HG02840 (cell line): ENCODE results near the gene WIPF3.

ENCODE experiments used
- ATAC-seq: cut with Tn5 transposase; IDR thresholded peaks from one replicate; pipeline ENCODE4 v1.9.1; 2021; ENCODE audit warnings: mild to moderate bottlenecking, moderate library complexity, moderate number of reproducible peaks; ENCODE audit not compliant: unreplicated experiment, low FRiP score

The WIPF3 gene

DNA sequence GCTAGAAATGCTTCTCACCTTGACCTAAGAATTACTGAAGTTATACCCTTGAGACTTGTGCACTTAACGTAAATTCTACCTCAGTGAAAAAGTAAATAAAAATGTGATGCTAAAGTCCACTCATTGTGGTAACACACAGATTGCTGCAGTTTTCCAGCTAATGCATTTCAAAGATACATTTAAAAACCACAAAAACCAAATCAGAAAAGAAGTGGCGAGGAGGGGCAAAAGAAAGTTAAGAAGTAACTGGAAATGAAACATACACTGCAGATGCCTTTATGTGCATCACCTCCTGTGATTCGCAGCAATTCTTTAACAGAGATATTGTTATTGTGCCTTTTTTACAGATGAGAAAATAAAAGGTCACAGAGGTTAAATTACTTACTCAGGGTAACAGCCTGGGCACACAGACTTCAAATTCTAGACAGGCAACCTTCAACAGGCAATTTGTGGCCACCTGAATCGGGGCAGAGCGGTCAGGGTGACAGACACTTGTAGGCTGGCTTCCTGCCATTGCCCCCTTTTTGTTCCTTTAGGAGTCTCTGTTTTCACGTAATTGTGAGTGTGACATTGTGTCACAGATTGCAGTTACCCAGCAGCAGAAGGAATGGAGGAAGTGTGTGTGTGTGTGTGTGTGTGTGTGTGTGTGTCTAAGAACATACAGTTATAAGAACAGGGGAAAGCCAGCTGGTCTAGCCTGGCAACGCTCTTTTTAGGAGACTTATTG is 1.9 kb downstream of the WIPF3 start:
- ATAC-seq = no peak

- no peak for ATAC-seq
Observed at GRCh38 chr7:29809533-29810155, 3.3 kb downstream of the WIPF3 start.

DNA sequence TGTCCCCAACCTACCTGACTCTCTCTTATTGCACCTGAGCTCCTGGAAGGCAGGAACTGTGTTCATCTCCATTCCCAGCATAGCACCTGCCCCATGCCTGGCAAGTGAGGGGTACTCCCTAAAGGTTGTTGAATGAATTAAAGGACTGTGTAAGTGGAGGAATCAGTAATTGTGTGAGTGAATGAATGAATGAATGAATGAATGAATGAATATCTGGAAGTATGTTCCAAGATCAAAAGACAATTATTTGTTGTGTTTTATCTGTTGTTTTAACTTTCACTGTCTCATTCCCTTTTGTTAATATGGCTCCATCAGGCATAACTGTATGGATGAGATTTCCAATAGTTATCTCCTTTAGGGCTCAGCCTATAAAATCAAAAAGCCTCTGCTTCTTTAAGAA is 4.0 kb downstream of the WIPF3 start:
- ATAC-seq = no peak

- ATAC-seq = no peak
Observed at GRCh38 chr7:29810813-29811482, 4.6 kb downstream of the WIPF3 start.

DNA sequence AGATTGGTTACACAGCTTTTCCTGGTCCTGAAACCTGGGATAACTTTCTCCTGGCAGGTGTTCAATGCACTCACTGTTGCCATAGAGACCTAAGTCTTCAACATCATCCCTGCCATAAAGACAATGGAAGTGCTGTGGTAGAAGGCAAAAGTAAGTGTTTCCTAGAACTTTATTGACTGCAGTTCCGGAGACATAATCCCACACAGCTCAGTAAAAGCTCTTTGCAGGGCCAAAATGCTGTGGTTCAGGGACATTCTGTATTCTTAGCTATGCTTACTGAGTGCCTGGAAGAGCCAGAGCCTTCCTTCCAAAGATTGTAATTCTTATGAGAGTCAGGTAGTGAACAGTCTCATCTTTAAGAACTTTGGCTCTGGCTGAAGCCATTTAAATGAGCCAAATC is 5.3 kb downstream of the WIPF3 start:
- no peak for ATAC-seq

DNA sequence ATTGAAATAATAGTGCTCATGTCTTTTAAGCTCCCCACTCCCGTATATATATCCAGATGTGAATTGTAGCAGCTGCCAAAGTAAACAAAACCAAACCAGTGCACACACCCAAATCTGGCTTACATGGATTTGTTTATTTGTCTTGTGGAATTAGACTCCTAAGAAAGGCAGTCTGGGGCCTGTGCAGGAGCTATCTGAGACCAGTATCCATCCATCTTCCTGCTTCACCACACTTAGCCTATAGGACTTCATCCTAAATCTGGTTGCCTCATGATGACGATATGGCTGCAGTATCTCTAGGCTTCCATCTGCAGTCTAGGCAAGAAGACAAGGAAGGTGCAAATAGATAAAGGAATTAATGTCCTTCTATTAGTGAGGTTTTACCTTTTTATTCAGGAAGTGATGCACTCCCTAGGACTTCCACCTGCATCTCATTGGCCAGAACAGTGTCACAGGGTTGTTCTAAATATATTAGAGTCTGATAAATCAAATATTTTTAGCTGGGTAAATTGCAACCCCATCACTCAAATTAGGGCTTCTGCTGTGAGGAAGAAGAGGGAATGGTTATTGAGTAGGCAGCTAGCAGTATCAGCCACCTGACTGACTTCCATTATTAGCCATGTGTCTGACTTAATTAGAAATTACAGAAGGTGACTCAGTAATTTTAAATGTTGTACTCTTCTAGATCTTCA is 6.0 kb downstream of the WIPF3 start:
- no peak for ATAC-seq

GRCh38 chr7:29815181-29816105 is 9.1 kb downstream of the WIPF3 start:
- no peak for ATAC-seq

GRCh38 chr7:29818308-29818707 is 12.0 kb downstream of the WIPF3 start:
- no peak for ATAC-seq

DNA sequence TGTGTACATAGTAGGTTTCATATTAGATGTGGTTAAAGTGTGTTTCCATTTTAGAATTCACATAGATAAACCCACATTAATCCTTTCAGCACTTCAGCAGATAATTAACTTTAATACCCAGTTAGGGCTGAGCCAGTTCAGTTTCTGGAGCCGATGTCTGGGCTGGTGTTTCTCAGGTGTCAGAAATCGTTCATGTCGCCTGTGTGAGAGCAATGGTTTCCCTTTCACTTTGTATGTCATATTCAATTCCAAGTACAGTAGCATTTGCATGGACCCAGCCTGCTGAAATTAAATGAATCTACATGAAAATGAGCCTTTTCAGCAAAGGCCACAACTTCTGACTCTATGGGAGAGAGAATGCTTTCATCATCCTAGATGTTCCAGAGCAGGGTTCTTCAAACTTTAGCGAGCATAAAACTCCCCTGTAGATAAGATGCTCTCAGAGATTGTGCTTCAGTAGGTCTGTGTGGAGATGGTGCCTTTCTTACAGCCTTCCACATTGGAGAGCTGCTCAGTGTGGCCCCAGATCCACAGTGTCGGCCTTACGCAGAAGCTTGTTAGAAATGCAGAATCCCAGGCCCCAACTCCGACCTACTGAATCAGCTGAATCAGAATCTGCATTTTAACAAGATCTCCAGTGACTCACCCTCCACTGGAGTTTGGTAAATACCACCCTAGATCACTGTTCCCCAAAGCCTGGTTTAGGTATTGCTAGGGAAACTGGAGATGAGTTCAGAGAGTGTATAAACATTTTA is 19.6 kb downstream of the WIPF3 start:
- ATAC-seq = no peak

GRCh38 chr7:29826530-29826822 is 20.2 kb downstream of the WIPF3 start:
- no peak for ATAC-seq

- no peak for ATAC-seq
Observed at GRCh38 chr7:29826904-29827303, 20.6 kb downstream of the WIPF3 start.

DNA sequence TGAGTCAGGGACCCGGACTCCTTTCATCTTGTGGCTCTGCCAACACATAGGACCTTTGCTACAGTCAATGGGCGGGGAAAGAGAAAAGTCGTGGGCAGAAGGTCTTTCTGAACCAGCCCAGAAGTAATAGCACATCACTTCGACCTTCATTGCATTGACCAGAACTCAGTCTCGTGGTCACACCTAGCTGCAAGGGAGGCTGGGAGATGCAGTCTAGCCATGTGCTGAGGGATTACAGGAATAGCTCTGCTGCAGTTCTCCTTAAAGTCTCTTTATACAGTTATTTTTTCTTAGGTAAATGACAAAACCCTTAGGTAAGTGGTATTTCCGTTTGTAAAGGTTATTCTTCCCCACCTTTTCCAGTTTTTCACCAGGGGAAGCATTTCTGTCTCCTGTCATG is 25.4 kb downstream of the WIPF3 start:
- no peak for ATAC-seq

GRCh38 chr7:29833929-29834328 is 27.6 kb downstream of the WIPF3 start:
- ATAC-seq = no peak

GRCh38 chr7:29835718-29836117 is 29.4 kb downstream of the WIPF3 start:
- no peak for ATAC-seq

- ATAC-seq = no peak
Observed at GRCh38 chr7:29839302-29839701, 33.0 kb downstream of the WIPF3 start.

DNA sequence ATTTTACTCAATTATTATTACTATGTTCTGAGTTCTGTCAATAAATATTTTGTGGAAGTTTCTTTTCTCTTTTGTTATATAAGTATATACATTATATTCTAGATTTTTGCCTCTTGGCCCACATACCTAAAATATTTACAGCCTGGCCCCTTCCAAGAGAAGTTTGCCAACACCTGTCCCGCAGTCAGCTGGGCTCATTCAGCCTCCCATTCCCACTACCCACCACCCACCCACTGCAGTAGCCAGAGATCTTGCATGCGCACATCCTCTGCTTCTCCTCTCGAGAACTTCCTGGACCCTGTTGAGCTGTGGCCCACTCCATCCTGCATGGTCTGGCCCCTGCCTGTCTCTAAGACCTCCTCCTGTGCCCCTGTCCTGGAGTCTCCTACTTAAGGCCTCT is 33.6 kb downstream of the WIPF3 start:
- ATAC-seq = no peak

DNA sequence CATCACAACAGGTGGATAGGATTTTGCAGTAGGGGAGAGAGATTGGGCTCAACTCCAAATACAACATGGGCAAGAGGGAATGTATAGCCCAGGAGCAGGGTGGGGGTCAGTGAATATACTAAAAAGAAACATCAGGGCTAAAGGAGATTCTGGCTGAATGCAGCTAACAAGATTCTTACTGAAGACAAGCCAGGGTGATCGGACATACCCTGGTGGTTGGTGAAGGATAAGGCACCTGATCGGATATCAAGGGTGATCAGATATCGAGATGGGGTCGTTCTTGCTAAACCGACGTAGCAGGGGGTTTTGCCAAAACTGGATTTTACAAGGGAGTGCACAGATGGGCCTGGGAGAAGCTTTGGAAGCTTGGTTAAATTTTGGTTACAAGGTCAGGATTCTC is 34.4 kb downstream of the WIPF3 start:
- ATAC-seq = no peak

GRCh38 chr7:29841926-29842701 is 35.8 kb downstream of the WIPF3 start:
- no peak for ATAC-seq

DNA sequence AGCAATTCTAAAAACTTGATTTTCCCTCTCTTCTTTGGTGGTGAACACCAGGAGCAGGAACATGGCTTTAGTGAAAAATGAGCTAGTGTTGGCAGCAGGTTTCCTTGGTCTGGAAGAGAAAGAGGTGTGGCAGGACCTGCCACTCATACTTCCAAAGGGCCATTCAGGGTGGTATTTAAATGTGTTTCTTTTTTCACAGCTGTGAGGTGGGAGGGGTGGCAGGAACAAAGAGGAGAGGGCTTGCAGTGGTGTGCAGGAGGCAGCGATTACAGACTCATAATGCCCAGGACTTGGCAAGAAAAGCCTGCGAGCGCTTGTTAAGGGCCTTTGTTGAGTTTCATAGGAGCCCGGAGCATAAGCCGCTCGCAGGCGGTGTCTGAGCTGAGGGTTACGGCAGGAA is 36.8 kb downstream of the WIPF3 start:
- no peak for ATAC-seq
